ENCODE data around the gene SLCO4A1.

Gene SLCO4A1

GRCh38 chr20:62686869-62687830 lies 44.8 kb downstream of the SLCO4A1 start:
- Histone ChIP-seq H3K4me1 (no peaks in the 10 kb centered on the region), H3K27ac (no peak overlapping the region), H3K27me3 (ENCODE audit: control insufficient read depth, insufficient read depth, low read length) (no peaks in the 10 kb centered on the region), H3K4me3 (ENCODE audit: low read depth, low read length) (no peak overlapping the region), H3K9ac (no peak overlapping the region), H3K4me2 (ENCODE audit: low read length) (no peak overlapping the region), H2AFZ (no peak overlapping the region), H3K9me3 (ENCODE audit: control insufficient read depth, low read length) (no peaks in the 10 kb centered on the region), H3K36me3 (ENCODE audit: control insufficient read depth, insufficient read depth, low read length) (no peaks in the 10 kb centered on the region), H3K79me2 (no peaks in the 10 kb centered on the region)
- no peak for TF ChIP-seq CTCF (IDR thresholded peaks at IDR 0.05)

DNA sequence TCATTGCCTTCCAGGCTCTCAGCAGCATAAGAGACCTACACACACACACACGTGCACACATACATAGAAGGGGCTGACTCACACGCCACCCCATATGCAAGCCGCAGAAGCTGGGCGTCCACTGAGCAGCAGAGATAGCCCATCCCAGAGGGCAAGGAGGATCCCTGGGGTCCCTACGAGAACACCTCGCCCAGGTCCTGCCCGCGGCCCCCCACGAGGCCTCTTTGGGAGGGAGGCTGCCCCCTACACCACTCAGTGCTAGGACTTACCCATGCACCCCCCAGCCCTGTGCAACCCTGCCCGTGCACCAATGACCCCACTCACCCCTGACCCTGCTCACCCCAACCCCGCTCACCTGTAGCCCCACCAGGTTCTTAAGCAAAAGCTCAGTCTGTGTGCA lies 45.8 kb downstream of the SLCO4A1 start:
- H3K9ac ChIP-seq: no peak overlapping the region
- no peak for TF ChIP-seq CTCF (IDR thresholded peaks at IDR 0.05)
- H3K4me1 ChIP-seq: no peaks in the 10 kb centered on the region
- H3K4me3 ChIP-seq (ENCODE audit: low read depth, low read length): no peak overlapping the region
- no peak overlapping the region for H3K4me2 ChIP-seq (ENCODE audit: low read length)
- no peaks in the 10 kb centered on the region for H3K27me3 ChIP-seq (ENCODE audit: control insufficient read depth, insufficient read depth, low read length)
- no peaks in the 10 kb centered on the region for H3K9me3 ChIP-seq (ENCODE audit: control insufficient read depth, low read length)
- H3K27ac ChIP-seq: no peak overlapping the region
- H2AFZ ChIP-seq: no peak overlapping the region
- H3K36me3 ChIP-seq (ENCODE audit: control insufficient read depth, insufficient read depth, low read length): no peaks in the 10 kb centered on the region
- H3K79me2 ChIP-seq: no peaks in the 10 kb centered on the region

GRCh38 chr20:62688855-62689460 lies 46.7 kb downstream of the SLCO4A1 start:
- Histone ChIP-seq H3K36me3 (ENCODE audit: control insufficient read depth, insufficient read depth, low read length) (no peaks in the 10 kb centered on the region), H3K4me1 (no peaks in the 10 kb centered on the region), H3K27me3 (ENCODE audit: control insufficient read depth, insufficient read depth, low read length) (no peaks in the 10 kb centered on the region), H3K9me3 (ENCODE audit: control insufficient read depth, low read length) (no peaks in the 10 kb centered on the region), H3K9ac (no peak overlapping the region), H3K79me2 (no peaks in the 10 kb centered on the region), H2AFZ (no peak overlapping the region), H3K4me3 (ENCODE audit: low read depth, low read length) (no peak overlapping the region), H3K4me2 (ENCODE audit: low read length) (no peak overlapping the region), H3K27ac (no peak overlapping the region)
- TF ChIP-seq CTCF (IDR thresholded peaks at IDR 0.05): no peak

DNA sequence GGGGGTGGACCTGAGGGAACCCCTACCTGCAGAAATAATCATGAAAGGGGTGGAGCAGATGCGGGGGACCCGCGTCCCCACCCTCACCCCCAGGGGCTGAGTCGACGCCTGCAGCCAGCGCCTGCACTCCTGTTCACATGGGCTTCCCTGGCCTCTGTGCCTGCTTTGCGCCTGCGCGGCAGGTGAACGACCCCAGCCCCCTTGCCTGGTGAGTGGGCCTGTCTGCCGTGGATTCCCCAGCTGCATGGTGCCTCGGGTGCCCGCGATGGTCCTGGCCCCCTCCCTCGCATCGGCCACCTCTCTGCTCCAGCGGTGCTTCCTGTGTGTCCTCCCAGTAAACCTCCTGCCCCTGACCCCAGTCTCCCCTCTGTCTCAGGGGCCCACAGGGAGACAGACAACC lies 47.6 kb downstream of the SLCO4A1 start:
- H2AFZ ChIP-seq: no peak overlapping the region
- no peak for TF ChIP-seq CTCF (IDR thresholded peaks at IDR 0.05)
- no peak overlapping the region for H3K27ac ChIP-seq
- no peak overlapping the region for H3K9ac ChIP-seq
- H3K27me3 ChIP-seq (ENCODE audit: control insufficient read depth, insufficient read depth, low read length): no peaks in the 10 kb centered on the region
- no peaks in the 10 kb centered on the region for H3K9me3 ChIP-seq (ENCODE audit: control insufficient read depth, low read length)
- no peaks in the 10 kb centered on the region for H3K4me1 ChIP-seq
- no peak overlapping the region for H3K4me2 ChIP-seq (ENCODE audit: low read length)
- no peaks in the 10 kb centered on the region for H3K36me3 ChIP-seq (ENCODE audit: control insufficient read depth, insufficient read depth, low read length)
- no peak overlapping the region for H3K4me3 ChIP-seq (ENCODE audit: low read depth, low read length)
- no peaks in the 10 kb centered on the region for H3K79me2 ChIP-seq
